HepG2 (cell line): ENCODE measurements around the gene RAPH1. TPM values are rescaled to one million over a fixed set of nuclear protein-coding genes. Genes with fewer than 3 reads are reported as not detected.

Experiments
- ATAC-seq: fragments of 200-7000 bp; cut with Tn5 transposase; 3 replicates; pipeline ENCODE4 v1.9.1; 2020; ENCODE audit warnings: mild to moderate bottlenecking, moderate library complexity
- BruUV-seq: library from RNA; stranded (reverse); fragments of 400-500 nt; replicated peaks from 2 replicates; lab custom pipeline; 2021; lab: Mats Ljungman, UMichigan
- CTCF ChIA-PET: fragments of 300-600 bp; formaldehyde crosslinking; extraction: SDS; loops from one replicate; lab custom pipeline; 2021; ENCODE audit warnings: low total read pairs, inconsistent platforms, low intra/inter-chr PET ratio; lab: Yijun Ruan, JAX
- POLR2A ChIA-PET: fragments of 350-600 bp; sonication (Branson Sonifier 250); formaldehyde crosslinking; loops from one replicate; lab custom pipeline; 2020; ENCODE audit warnings: antibody characterized with exemption, inconsistent platforms; lab: Yijun Ruan, JAX
- DNase-seq: peaks from one replicate; pipeline ENCODE4 v3.0.0-alpha.2; 2015; ENCODE audit warnings: low spot score
- FAIRE-seq: peaks from 3 replicates; lab custom pipeline; 2011; peaks lifted over from hg19 to GRCh38; lab: Jason Lieb, UNC
- H2AFZ ChIP-seq: one replicate; pipeline ENCODE4 v1.6.1; 2011; ENCODE audit warnings: low read length, inconsistent platforms
- H3K27ac ChIP-seq: fragments of 300-600 bp; 3 replicates; pipeline ENCODE4 v1.8.0; 2011; ENCODE audit warnings: mixed run types, mild to moderate bottlenecking, mixed read lengths, low read length, inconsistent platforms; ENCODE audit not compliant: insufficient read depth; ENCODE audit errors: extremely low read length
- H3K27me3 ChIP-seq, 2 experiments: fragments of 200-600 bp in 1 of 2; 2 replicates in 1 of 2; 3 replicates in 1 of 2; pipeline versions ENCODE4 v1.6.0 to v1.8.0; 2011; ENCODE audit warnings: low read length in 2 of 2, mild to moderate bottlenecking in 2 of 2, moderate library complexity in 2 of 2, inconsistent platforms in 1 of 2; ENCODE audit not compliant: insufficient read depth in 2 of 2, control insufficient read depth in 1 of 2
- H3K36me3 ChIP-seq, 2 experiments: fragments of 200-600 bp in 1 of 2; replicated peaks in 1 of 2; 2 replicates in 1 of 2; 3 replicates in 1 of 2; pipeline versions ENCODE4 v1.5.1 to v1.8.0; 2011; ENCODE audit warnings: low read length in 2 of 2, inconsistent platforms in 1 of 2; ENCODE audit not compliant: insufficient read depth in 2 of 2, control insufficient read depth in 1 of 2
- H3K4me1 ChIP-seq: 2 replicates; pipeline ENCODE4 v1.5.1; 2012; ENCODE audit warnings: low read length, inconsistent platforms; ENCODE audit not compliant: insufficient read depth
- H3K4me2 ChIP-seq: 2 replicates; pipeline ENCODE4 v1.6.0; 2011; ENCODE audit warnings: low read depth, low read length, inconsistent platforms
- H3K4me3 ChIP-seq, 3 experiments: fragments of 200-600 bp in 1 of 3; sonication (generic), shearing (Covaris generic) in 1 of 3; replicated peaks in 1 of 3; 2 replicates each; pipeline ENCODE4 v1.5.1; 2011 to 2016; ENCODE audit warnings: low read length in 3 of 3, inconsistent platforms in 2 of 3, low read depth in 2 of 3, mild to moderate bottlenecking in 2 of 3, control low read depth in 1 of 3, mixed read lengths in 1 of 3; ENCODE audit not compliant: insufficient read depth in 1 of 3
- H3K79me2 ChIP-seq: one replicate; pipeline ENCODE4 v1.6.1; 2011; ENCODE audit warnings: low read length, inconsistent platforms; ENCODE audit not compliant: insufficient read depth
- H3K9ac ChIP-seq: 2 replicates; pipeline ENCODE4 v1.6.0; 2011; ENCODE audit warnings: mild to moderate bottlenecking, low read depth, low read length, inconsistent platforms; ENCODE audit not compliant: insufficient read depth
- H3K9me3 ChIP-seq: 2 replicates; pipeline ENCODE4 v1.5.1; 2012; ENCODE audit warnings: mild to moderate bottlenecking, low read length
- H4K20me1 ChIP-seq: 2 replicates; pipeline ENCODE4 v1.6.0; 2011; ENCODE audit warnings: inconsistent platforms, mild to moderate bottlenecking, low read length, moderate library complexity; ENCODE audit not compliant: insufficient read depth
- ATRX ChIP-seq: sonication (generic); formaldehyde crosslinking; IDR thresholded peaks from 2 replicates; pipeline ENCODE4 v1.4.0; 2020; ENCODE audit warnings: missing genetic modification reagents, borderline replicate concordance
- HES4 ChIP-seq: sonication (generic); formaldehyde crosslinking; IDR thresholded peaks from 2 replicates; pipeline ENCODE4 v1.9.0; 2021; ENCODE audit warnings: mild to moderate bottlenecking, missing genetic modification reagents, borderline replicate concordance
- PRDM15 ChIP-seq: sonication (generic); formaldehyde crosslinking; IDR thresholded peaks from 2 replicates; pipeline ENCODE4 v1.4.0; 2020; ENCODE audit warnings: missing genetic modification reagents
- RFXAP ChIP-seq: sonication (generic); formaldehyde crosslinking; IDR thresholded peaks from 2 replicates; pipeline ENCODE4 v1.4.0; 2020; ENCODE audit warnings: missing genetic modification reagents, borderline replicate concordance
- TAF1 ChIP-seq: sonication (generic); formaldehyde crosslinking; IDR thresholded peaks from 2 replicates; pipeline ENCODE4 v1.4.0; 2020; ENCODE audit warnings: missing genetic modification reagents
- TBX2 ChIP-seq: sonication (generic); formaldehyde crosslinking; IDR thresholded peaks from 2 replicates; pipeline ENCODE4 v1.5.0; 2020; ENCODE audit warnings: missing genetic modification reagents, mild to moderate bottlenecking, borderline replicate concordance
- TP53 ChIP-seq: sonication (generic); formaldehyde crosslinking; conservative IDR thresholded peaks from 2 replicates; pipeline ENCODE4 v1.4.0; 2020; ENCODE audit warnings: missing genetic modification reagents
- XRCC5 ChIP-seq: fragments of 200-400 bp; formaldehyde crosslinking; optimal IDR thresholded peaks from 2 replicates; pipeline ENCODE3; 2017; ENCODE audit warnings: mild to moderate bottlenecking, low read length
- ZBTB49 ChIP-seq: sonication (generic); formaldehyde crosslinking; IDR thresholded peaks from 2 replicates; pipeline ENCODE4 v1.4.0; 2020; ENCODE audit warnings: missing genetic modification reagents, borderline replicate concordance
- ZEB1 ChIP-seq: IDR thresholded peaks from 2 replicates; pipeline ENCODE4 v1.6.1; 2012; ENCODE audit warnings: mild to moderate bottlenecking, low read depth, inconsistent platforms; ENCODE audit not compliant: insufficient replicate concordance
- ZNF143 ChIP-seq: sonication (generic); formaldehyde crosslinking; IDR thresholded peaks from 2 replicates; pipeline ENCODE4 v1.4.0; 2020; ENCODE audit warnings: missing genetic modification reagents
- ZNF589 ChIP-seq: sonication (generic); formaldehyde crosslinking; conservative IDR thresholded peaks from 2 replicates; pipeline ENCODE4 v1.8.0; 2022; ENCODE audit warnings: mild to moderate bottlenecking, moderate library complexity, missing genetic modification reagents
- ZNF660 ChIP-seq: sonication (generic); formaldehyde crosslinking; IDR thresholded peaks from 2 replicates; pipeline ENCODE4 v1.5.1; 2020; ENCODE audit warnings: mild to moderate bottlenecking, low read depth, missing genetic modification reagents, borderline replicate concordance
- ZNF761 ChIP-seq: sonication (generic); formaldehyde crosslinking; conservative IDR thresholded peaks from 2 replicates; pipeline ENCODE4 v1.4.0; 2020; ENCODE audit warnings: mild to moderate bottlenecking, missing genetic modification reagents
- WGBS: methylation state at CpG from one replicate; pipeline ENCODE4 v1.1.6; 2017; ENCODE audit warnings: low lambda C conversion rate; 5-methylcytosine and 5-hydroxymethylcytosine counted together
- in situ Hi-C: cut with HindIII; loops from 2 replicates; pipeline ENCODE4 v1.10.0; 2017; ENCODE audit warnings: low pct_unique_long_range_greater_than_20kb; ENCODE audit not compliant: extremely low pct_ligation_motif_present
- intact Hi-C: fragments of 100-400 bp; cut with micrococcal nuclease; formaldehyde crosslinking; loops from one replicate; pipeline ENCODE4 v1.10.0; 2022; ENCODE audit not compliant: unreplicated experiment
- polyA plus RNA-seq, 8 experiments: library from polyadenylated mRNA; depleted of rRNA in 3 of 8; stranded (reverse) in 7 of 8; unstranded in 1 of 8; fragments of >200 nt; fragmentation: Illumina TruSeq in 4 of 8; extraction: Trizol in 4 of 8; gene quantifications; 2 replicates each; pipeline versions ENCODE4 v1.2.1 to v1.2.3, GENCODE V29; 2011 to 2016; ENCODE audit warnings: low read depth in 4 of 8, missing spikeins in 1 of 8, mixed read lengths in 1 of 8; ENCODE audit not compliant: insufficient read depth in 1 of 8
- total RNA-seq, 5 experiments: library from RNA; depleted of rRNA; stranded (reverse); fragments of >200 nt; fragmentation: Illumina TruSeq; extraction: Trizol; gene quantifications; 2 replicates each; pipeline ENCODE4 v1.2.3, GENCODE V29; 2016; ENCODE audit warnings: low read depth in 1 of 5
- TF ChIP-seq, protein P1 (sequence below): sonication (generic); formaldehyde crosslinking; IDR thresholded peaks from 2 replicates; pipeline ENCODE4 v1.8.0; 2022; ENCODE audit warnings: mild to moderate bottlenecking, missing genetic modification reagents, borderline replicate concordance
- TF ChIP-seq, protein P2 (sequence below): sonication (generic); formaldehyde crosslinking; IDR thresholded peaks from 2 replicates; pipeline ENCODE4 v1.4.0; 2020; ENCODE audit warnings: mild to moderate bottlenecking, missing genetic modification reagents

RAPH1 gene
- total and polyA plus RNA-seq, 2 of the 13 experiments (the other 11 are each of a cell fraction or from before 2014, with no cell fraction given) = 5.3 to 6.7 TPM

DNA sequence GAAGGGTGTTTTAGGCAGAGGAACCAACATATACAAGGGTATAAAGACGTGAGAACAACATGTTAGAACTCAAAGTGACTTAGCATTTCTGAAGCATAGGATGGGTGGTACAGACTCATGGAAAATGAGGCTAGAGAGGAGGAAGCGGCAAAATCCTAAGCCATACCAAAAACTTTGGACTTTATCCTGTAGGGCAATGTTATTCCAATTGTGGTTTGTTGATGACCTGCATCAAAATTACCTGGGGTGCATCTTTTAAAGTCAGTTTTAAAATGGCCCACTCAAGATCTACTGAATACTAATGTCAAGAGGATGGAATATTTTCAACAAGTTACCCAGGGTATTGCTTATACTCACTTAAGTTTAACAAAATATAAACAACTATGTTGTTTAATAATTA is 34.8 kb downstream of the RAPH1 start:
- no peaks in the 10 kb centered on the region for H3K27me3 ChIP-seq
- no peaks in the 10 kb centered on the region for H3K36me3 ChIP-seq
- H3K9me3 ChIP-seq = peaks cover 6% of the 10 kb centered on the region; the same call in 1 of the 2 replicates
- no peaks in the 10 kb centered on the region for H4K20me1 ChIP-seq
- H3K9ac ChIP-seq = no peak overlapping the region
- H3K4me2 ChIP-seq = no peak overlapping the region
- POLR2A ChIA-PET = no interaction called here
- DNase-seq = no peak
- BruUV-seq = no TSS peak
- in situ Hi-C loops = no loop called here
- no peak for FAIRE-seq
- intact Hi-C loops = no loop called here
- H3K79me2 ChIP-seq = peaks cover 9% of the 10 kb centered on the region
- no peak overlapping the region for H3K4me3 ChIP-seq
- no peak for ATAC-seq
- no peak overlapping the region for H2AFZ ChIP-seq
- TF ChIP-seq PRDM15 (CRISPR knock-in tag) (no peak), TP53 (CRISPR knock-in tag) (no peak), ATRX (no peak), XRCC5 (no peak), ZBTB49 (CRISPR knock-in tag) (no peak), TBX2 (no peak), TAF1 (no peak), ZNF143 (CRISPR knock-in tag) (no peak), HES4 (no peak), ZNF589 (CRISPR knock-in tag) (no peak), ZNF761 (CRISPR knock-in tag) (no peak), RFXAP (CRISPR knock-in tag) (no peak), ZNF660 (CRISPR knock-in tag) (no peak), ZEB1 (no peak)
- TF ChIP-seq, protein P1, sequence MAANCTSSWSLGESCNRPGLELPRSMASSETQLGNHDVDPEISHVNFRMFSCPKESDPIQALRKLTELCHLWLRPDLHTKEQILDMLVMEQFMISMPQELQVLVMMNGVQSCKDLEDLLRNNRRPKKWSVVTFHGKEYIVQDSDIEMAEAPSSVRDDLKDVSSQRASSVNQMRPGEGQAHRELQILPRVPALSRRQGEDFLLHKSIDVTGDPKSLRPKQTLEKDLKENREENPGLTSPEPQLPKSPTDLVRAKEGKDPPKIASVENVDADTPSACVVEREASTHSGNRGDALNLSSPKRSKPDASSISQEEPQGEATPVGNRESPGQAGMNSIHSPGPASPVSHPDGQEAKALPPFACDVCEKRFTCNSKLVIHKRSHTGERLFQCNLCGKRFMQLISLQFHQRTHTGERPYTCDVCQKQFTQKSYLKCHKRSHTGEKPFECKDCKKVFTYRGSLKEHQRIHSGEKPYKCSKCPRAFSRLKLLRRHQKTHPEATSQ = no peak
- TF ChIP-seq, protein P2, sequence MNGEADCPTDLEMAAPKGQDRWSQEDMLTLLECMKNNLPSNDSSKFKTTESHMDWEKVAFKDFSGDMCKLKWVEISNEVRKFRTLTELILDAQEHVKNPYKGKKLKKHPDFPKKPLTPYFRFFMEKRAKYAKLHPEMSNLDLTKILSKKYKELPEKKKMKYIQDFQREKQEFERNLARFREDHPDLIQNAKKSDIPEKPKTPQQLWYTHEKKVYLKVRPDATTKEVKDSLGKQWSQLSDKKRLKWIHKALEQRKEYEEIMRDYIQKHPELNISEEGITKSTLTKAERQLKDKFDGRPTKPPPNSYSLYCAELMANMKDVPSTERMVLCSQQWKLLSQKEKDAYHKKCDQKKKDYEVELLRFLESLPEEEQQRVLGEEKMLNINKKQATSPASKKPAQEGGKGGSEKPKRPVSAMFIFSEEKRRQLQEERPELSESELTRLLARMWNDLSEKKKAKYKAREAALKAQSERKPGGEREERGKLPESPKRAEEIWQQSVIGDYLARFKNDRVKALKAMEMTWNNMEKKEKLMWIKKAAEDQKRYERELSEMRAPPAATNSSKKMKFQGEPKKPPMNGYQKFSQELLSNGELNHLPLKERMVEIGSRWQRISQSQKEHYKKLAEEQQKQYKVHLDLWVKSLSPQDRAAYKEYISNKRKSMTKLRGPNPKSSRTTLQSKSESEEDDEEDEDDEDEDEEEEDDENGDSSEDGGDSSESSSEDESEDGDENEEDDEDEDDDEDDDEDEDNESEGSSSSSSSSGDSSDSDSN = no peak
- WGBS = 96% methylated on average over 2 of the region's 2 CpGs
- CTCF ChIA-PET = no interaction called here
- peaks cover 7% of the 10 kb centered on the region; the same call in 1 of the 2 replicates for H3K4me1 ChIP-seq
- no peak overlapping the region for H3K27ac ChIP-seq
